ENCODE measurements around the gene LSM5.
"Not testable (repeated sequence)": the region's sequence is repeated elsewhere in the genome, so short reads cannot be mapped to it uniquely, and the experiment has no call there.

- not testable (repeated sequence) for TF ChIP-seq CTCF, POLR2A, POLR2AphosphoS5, EP300 (IDR thresholded peaks at IDR 0.05)
These were observed 9.6 kb upstream of the LSM5 start for GRCh38 chr7:32499755-32500154.

Data from gastroesophageal sphincter (tissue), 3 donors.